Measurements from ENCODE around the gene MAP2K2. TPM values are rescaled to one million over a fixed set of nuclear protein-coding genes. Genes with fewer than 3 reads are reported as not detected.

Gene MAP2K2
- total and polyA plus RNA-seq, 7 experiments from 2014 or later, result 40.5 to 162 (median 121) TPM

DNA sequence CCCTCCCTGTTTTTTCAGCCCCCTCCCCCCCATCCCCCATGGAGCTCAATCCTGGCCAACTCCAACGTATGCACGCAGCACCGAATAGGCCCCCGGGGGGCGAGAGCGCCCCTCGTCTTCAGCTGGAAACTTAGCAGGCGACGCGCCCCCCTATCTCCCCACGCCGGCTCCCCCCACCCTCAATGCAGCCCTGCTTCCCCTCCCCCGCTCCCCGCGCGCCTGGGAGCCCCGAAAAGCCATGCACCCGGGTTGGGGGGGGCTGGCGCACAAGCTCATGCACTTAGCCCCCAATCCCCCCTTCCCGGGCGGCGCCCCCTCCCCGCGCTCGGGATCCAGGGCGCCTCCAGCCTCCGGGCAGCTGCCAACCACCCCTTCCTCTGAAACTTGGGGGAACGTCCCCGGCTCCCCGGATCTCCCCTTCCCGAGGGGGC is 57.7 kb downstream of the MAP2K2 start:
- intact Hi-C loops (cut with micrococcal nuclease), result loop anchor here (1.0 to 5.0 kb wide), 18 partner anchors 12 to 406 kb away; partner anchors contain the start of genes ANKRD24 (in 2 of the 2), EEF2 (in 2 of the 2), MAP2K2 (in 2 of the 2) and PIAS4 (in 2 of the 2)
- H3K9me3 Mint-ChIP-seq, result peaks cover 0 to 1% (median 0%) of the 10 kb centered on the region in 11 donors
- Histone ChIP-seq H3K36me3 (ENCODE audit: control insufficient read depth in 2 of 3, insufficient read depth in 3 of 3, low read length in 3 of 3) (peaks cover 0 to 31% (median 0%) of the 10 kb centered on the region in 3 experiments), H3K9me3 (ENCODE audit: control insufficient read depth in 2 of 3, low read length in 3 of 3) (no peaks in the 10 kb centered on the region), H3K27me3 (ENCODE audit: control insufficient read depth in 2 of 2, insufficient read depth in 2 of 2, low read length in 2 of 2) (no peaks in the 10 kb centered on the region), H3K4me3 (ENCODE audit: low read length) (peak overlapping the region; percentile 57), H3K4me1 (ENCODE audit: control insufficient read depth in 2 of 2, insufficient read depth in 2 of 2, low read length in 2 of 2) (peaks cover 35 to 50% of the 10 kb centered on the region in 2 donors), H3K27ac (ENCODE audit: low read depth, low read length) (peak overlapping the region; percentile 95)
- ChIA-PET POLR2A (interaction anchor here (0.6 to 2.8 kb wide), 15 partner anchors 12 to 181 kb away, joined by 3 to 36 read pairs (median 6); partner anchors contain the start of genes EEF2, PIAS4 and YJU2), CTCF (no interaction called here)
- H3K4me3 Mint-ChIP-seq, result peak overlapping the region; percentile 47 to 90 (median 71)
- no peaks in the 10 kb centered on the region for H3K27me3 Mint-ChIP-seq
- peak overlapping the region in 6 of 9 donors; percentile 12 to 86 (median 66) for H3K27ac Mint-ChIP-seq
- H3K4me1 Mint-ChIP-seq, result peaks cover 0 to 39% (median 26%) of the 10 kb centered on the region in 7 donors
- H3K36me3 Mint-ChIP-seq, result peaks cover 0 to 2% (median 0%) of the 10 kb centered on the region in 5 donors
- ATAC-seq (no peak), DNase-seq (peak; percentile 58 to 75 (median 69))

DNA sequence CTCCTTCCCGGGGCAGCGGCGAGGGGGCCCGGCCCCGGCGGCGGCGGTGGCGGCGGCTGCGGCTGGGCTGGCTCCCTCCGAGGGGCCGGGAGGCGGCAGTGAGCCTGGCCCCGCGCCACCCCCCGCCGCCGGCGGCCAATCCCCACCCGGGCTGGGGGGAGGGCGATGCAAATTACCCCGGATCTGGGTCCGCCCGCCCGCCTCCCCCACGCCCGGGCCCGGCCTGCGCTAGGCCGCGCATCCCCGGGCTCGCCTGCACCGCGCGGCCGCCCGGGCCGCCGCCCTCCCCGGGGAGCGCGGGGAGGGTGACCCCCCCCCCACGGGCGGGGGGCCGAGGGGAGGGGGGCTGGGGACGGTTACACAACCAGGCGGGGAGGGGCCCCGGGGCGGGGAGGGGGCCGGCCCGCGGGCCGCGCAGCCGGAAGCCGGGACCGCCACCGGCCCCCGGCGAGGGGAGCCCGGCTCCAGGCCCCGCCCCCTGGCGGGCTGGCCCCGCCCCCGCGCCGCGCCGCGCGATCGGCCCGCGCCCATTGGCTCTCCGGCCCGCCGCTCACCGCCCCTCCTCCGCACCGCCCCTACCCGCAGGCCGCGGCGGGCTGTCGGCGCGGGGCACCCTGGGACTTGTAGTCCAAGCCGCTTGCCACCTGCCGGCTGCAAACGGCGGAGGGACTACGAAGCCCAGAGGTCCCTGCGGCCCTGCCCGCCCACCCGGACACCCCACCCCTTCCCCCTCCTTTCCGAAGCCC is 58.3 kb downstream of the MAP2K2 start:
- Histone ChIP-seq H3K27ac (ENCODE audit: low read depth, low read length) (peak overlapping the region; percentile 95), H3K4me3 (ENCODE audit: low read length) (no peak overlapping the region), H3K9me3 (ENCODE audit: control insufficient read depth in 2 of 3, low read length in 3 of 3) (no peaks in the 10 kb centered on the region), H3K27me3 (ENCODE audit: control insufficient read depth in 2 of 2, insufficient read depth in 2 of 2, low read length in 2 of 2) (no peaks in the 10 kb centered on the region), H3K36me3 (ENCODE audit: control insufficient read depth in 2 of 3, insufficient read depth in 3 of 3, low read length in 3 of 3) (peaks cover 0 to 31% (median 0%) of the 10 kb centered on the region in 3 experiments), H3K4me1 (ENCODE audit: control insufficient read depth in 2 of 2, insufficient read depth in 2 of 2, low read length in 2 of 2) (peaks cover 41 to 56% of the 10 kb centered on the region in 2 donors)
- ATAC-seq (peak; percentile 89), DNase-seq (peak; percentile 97 to 99 (median 98))
- Mint-ChIP-seq H3K4me3 (peak overlapping the region; percentile 29 to 90 (median 67)), H3K27ac (peak overlapping the region in 6 of 9 donors; percentile 12 to 86 (median 66)), H3K36me3 (peaks cover 0 to 2% (median 0%) of the 10 kb centered on the region in 5 donors), H3K27me3 (no peaks in the 10 kb centered on the region), H3K4me1 (peaks cover under 1 to 42% (median 26%) of the 10 kb centered on the region in 7 donors), H3K9me3 (peaks cover 0 to 1% (median 0%) of the 10 kb centered on the region in 11 donors)
- POLR2A ChIA-PET, result interaction anchor here (0.6 to 2.8 kb wide), 13 partner anchors 12 to 181 kb away, joined by 3 to 36 read pairs (median 6); partner anchors contain the start of genes EEF2, PIAS4 and YJU2
- CTCF ChIA-PET, result no interaction called here
- intact Hi-C loops (cut with micrococcal nuclease), result loop anchor here (1.0 to 5.0 kb wide), 18 partner anchors 13 to 407 kb away; partner anchors contain the start of genes ANKRD24 (in 2 of the 2), EEF2 (in 2 of the 2), MAP2K2 (in 2 of the 2) and PIAS4 (in 2 of the 2)

GRCh38 chr19:4064496-4065260 is 59.2 kb downstream of the MAP2K2 start:
- no peaks in the 10 kb centered on the region for H3K27me3 Mint-ChIP-seq
- ATAC-seq, result no peak
- H3K9me3 ChIP-seq (ENCODE audit: control insufficient read depth in 2 of 3, low read length in 3 of 3), result no peaks in the 10 kb centered on the region
- H3K36me3 ChIP-seq (ENCODE audit: control insufficient read depth in 2 of 3, insufficient read depth in 3 of 3, low read length in 3 of 3), result peaks cover 0 to 36% (median 0%) of the 10 kb centered on the region in 3 experiments
- H3K27ac ChIP-seq (ENCODE audit: low read depth, low read length), result peak overlapping the region; percentile 81
- intact Hi-C loops (cut with micrococcal nuclease), result loop anchor here in 1 of 2 donors (5.0 kb wide), 3 partner anchors 43 to 393 kb away; partner anchors contain the start of genes ANKRD24, SIRT6 and UBXN6
- H3K4me1 Mint-ChIP-seq, result peaks cover 5 to 45% (median 25%) of the 10 kb centered on the region in 7 donors
- POLR2A ChIA-PET, result interaction anchor here (0.6 to 2.9 kb wide), 5 partner anchors 40 to 93 kb away, joined by 3 to 10 read pairs (median 3); partner anchors contain the start of gene DAPK3
- H3K4me3 Mint-ChIP-seq, result peak overlapping the region in 9 of 10 donors; percentile 64 to 87 (median 80)
- no peaks in the 10 kb centered on the region for H3K27me3 ChIP-seq (ENCODE audit: control insufficient read depth in 2 of 2, insufficient read depth in 2 of 2, low read length in 2 of 2)
- H3K4me1 ChIP-seq (ENCODE audit: control insufficient read depth in 2 of 2, insufficient read depth in 2 of 2, low read length in 2 of 2), result peaks cover 48 to 56% of the 10 kb centered on the region in 2 donors
- H3K36me3 Mint-ChIP-seq, result peaks cover 0 to 2% (median 0%) of the 10 kb centered on the region in 5 donors
- DNase-seq, result peak in 8 of 9 donors; percentile 30 to 57 (median 42)
- H3K9me3 Mint-ChIP-seq, result peaks cover 0 to 1% (median 0%) of the 10 kb centered on the region in 11 donors
- H3K4me3 ChIP-seq (ENCODE audit: low read length), result peak overlapping the region; percentile 45
- peak overlapping the region in 3 of 9 donors; percentile 38 to 78 (median 54) for H3K27ac Mint-ChIP-seq
- CTCF ChIA-PET, result interaction anchor here (1.1 kb wide), 1 partner anchor 50 kb away, joined by 3 read pairs; no protein-coding TSS in a partner anchor

DNA sequence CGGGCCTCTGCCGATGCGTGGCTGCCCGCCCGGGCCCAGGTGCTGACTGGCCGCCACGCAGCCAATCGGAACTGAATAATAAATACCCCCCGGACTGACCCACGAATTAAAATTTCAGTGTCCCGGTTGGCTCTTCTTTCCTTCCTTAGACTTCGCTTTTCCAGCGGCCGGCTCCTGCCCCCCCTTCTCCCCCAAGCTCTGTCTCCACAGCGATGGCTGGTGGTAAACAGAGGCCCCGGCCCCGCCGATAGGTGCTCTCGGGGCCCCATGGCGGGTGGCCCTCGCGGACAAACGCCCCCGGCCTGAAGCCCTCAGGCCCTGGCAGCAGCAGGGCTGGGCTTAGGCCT is 59.8 kb downstream of the MAP2K2 start:
- CTCF ChIA-PET, result interaction anchor here (1.1 kb wide), 1 partner anchor 51 kb away, joined by 3 read pairs; no protein-coding TSS in a partner anchor
- H3K4me3 ChIP-seq (ENCODE audit: low read length), result peak overlapping the region; percentile 45
- ATAC-seq (no peak), DNase-seq (no peak)
- no peaks in the 10 kb centered on the region for H3K27me3 ChIP-seq (ENCODE audit: control insufficient read depth in 2 of 2, insufficient read depth in 2 of 2, low read length in 2 of 2)
- H3K4me1 ChIP-seq (ENCODE audit: control insufficient read depth in 2 of 2, insufficient read depth in 2 of 2, low read length in 2 of 2), result peaks cover 48 to 54% of the 10 kb centered on the region in 2 donors
- H3K27ac ChIP-seq (ENCODE audit: low read depth, low read length), result peak overlapping the region; percentile 81
- no peaks in the 10 kb centered on the region for H3K9me3 ChIP-seq (ENCODE audit: control insufficient read depth in 2 of 3, low read length in 3 of 3)
- H3K27ac Mint-ChIP-seq, result peak overlapping the region in 5 of 9 donors; percentile 54 to 89 (median 77)
- no peaks in the 10 kb centered on the region for H3K27me3 Mint-ChIP-seq
- peaks cover 0 to 36% (median 0%) of the 10 kb centered on the region in 3 experiments for H3K36me3 ChIP-seq (ENCODE audit: control insufficient read depth in 2 of 3, insufficient read depth in 3 of 3, low read length in 3 of 3)
- peaks cover 0 to 1% (median 0%) of the 10 kb centered on the region in 11 donors for H3K9me3 Mint-ChIP-seq
- intact Hi-C loops (cut with micrococcal nuclease), result no loop called here
- H3K4me1 Mint-ChIP-seq, result peaks cover 5 to 41% (median 21%) of the 10 kb centered on the region in 7 donors
- POLR2A ChIA-PET, result interaction anchor here (1.0 to 2.9 kb wide), 3 partner anchors 40 to 77 kb away, joined by 3 to 10 read pairs (median 3); no protein-coding TSS in a partner anchor
- H3K36me3 Mint-ChIP-seq, result peaks cover 0 to 2% (median 0%) of the 10 kb centered on the region in 5 donors
- H3K4me3 Mint-ChIP-seq, result peak overlapping the region; percentile 68 to 87 (median 82)

- intact Hi-C loops (cut with micrococcal nuclease), result no loop called here
Measured at GRCh38 chr19:4063369-4064148, 60.4 kb downstream of the MAP2K2 start.

More at GRCh38 chr19:4063369-4064148, 60.4 kb downstream of the MAP2K2 start:
- ATAC-seq (no peak), DNase-seq (no peak)
- peaks cover 49% of the 10 kb centered on the region in 2 donors for H3K4me1 ChIP-seq (ENCODE audit: control insufficient read depth in 2 of 2, insufficient read depth in 2 of 2, low read length in 2 of 2)
- H3K4me3 ChIP-seq (ENCODE audit: low read length), result peak overlapping the region; percentile 45
- no peaks in the 10 kb centered on the region for H3K27me3 ChIP-seq (ENCODE audit: control insufficient read depth in 2 of 2, insufficient read depth in 2 of 2, low read length in 2 of 2)
- peak overlapping the region in 7 of 9 donors; percentile 54 to 92 (median 78) for H3K27ac Mint-ChIP-seq
- peak overlapping the region; percentile 68 to 87 (median 82) for H3K4me3 Mint-ChIP-seq
- peaks cover 0 to 36% (median 0%) of the 10 kb centered on the region in 3 experiments for H3K36me3 ChIP-seq (ENCODE audit: control insufficient read depth in 2 of 3, insufficient read depth in 3 of 3, low read length in 3 of 3)
- ChIA-PET CTCF (interaction anchor here (1.8 kb wide), 1 partner anchor 76 kb away, joined by 5 read pairs; no protein-coding TSS in a partner anchor), POLR2A (interaction anchor here (0.6 to 2.9 kb wide), 3 partner anchors 41 to 76 kb away, joined by 3 to 10 read pairs (median 3); partner anchors contain the start of gene PIAS4)
- H3K9me3 Mint-ChIP-seq, result peaks cover 0 to 1% (median 0%) of the 10 kb centered on the region in 11 donors
- H3K9me3 ChIP-seq (ENCODE audit: control insufficient read depth in 2 of 3, low read length in 3 of 3), result no peaks in the 10 kb centered on the region
- H3K4me1 Mint-ChIP-seq, result peaks cover 5 to 35% (median 17%) of the 10 kb centered on the region in 7 donors
- H3K27me3 Mint-ChIP-seq, result no peaks in the 10 kb centered on the region
- H3K27ac ChIP-seq (ENCODE audit: low read depth, low read length), result peak overlapping the region; percentile 81
- H3K36me3 Mint-ChIP-seq, result peaks cover 0 to 2% (median 0%) of the 10 kb centered on the region in 5 donors
